Skeletal muscle satellite cell (primary cell): ENCODE results near the gene CCDC171.
A peak's percentile ranks its signal among the peaks of the same experiment; 100 is the strongest.
"Not testable (repeated sequence)": the region's sequence is repeated elsewhere in the genome, so short reads cannot be mapped to it uniquely, and the experiment has no call there.

Experiments used
- H3K27me3 ChIP-seq: 2 replicates; pipeline ENCODE4 v1.7.0; 2013; ENCODE audit warnings: low read length; ENCODE audit not compliant: control insufficient read depth, insufficient read depth
- H3K36me3 ChIP-seq: 2 replicates; pipeline ENCODE4 v1.7.0; 2013; ENCODE audit warnings: mild to moderate bottlenecking, control low read depth, low read length; ENCODE audit not compliant: insufficient read depth
- H3K4me1 ChIP-seq: 2 replicates; pipeline ENCODE4 v1.7.0; 2013; ENCODE audit warnings: low read length; ENCODE audit not compliant: control insufficient read depth, insufficient read depth
- H3K4me2 ChIP-seq: 2 replicates; pipeline ENCODE4 v1.7.0; 2013; ENCODE audit warnings: mild to moderate bottlenecking, low read length
- H3K4me3 ChIP-seq: 2 replicates; pipeline ENCODE4 v1.7.0; 2013; ENCODE audit warnings: low read length
- H3K9ac ChIP-seq: 2 replicates; pipeline ENCODE4 v1.7.0; 2013; ENCODE audit warnings: mild to moderate bottlenecking, low read depth, low read length, moderate library complexity
- H3K9me3 ChIP-seq: replicated peaks from 2 replicates; pipeline ENCODE4 v1.7.0; 2013; ENCODE audit warnings: mild to moderate bottlenecking, control low read depth, low read length

Gene CCDC171

DNA sequence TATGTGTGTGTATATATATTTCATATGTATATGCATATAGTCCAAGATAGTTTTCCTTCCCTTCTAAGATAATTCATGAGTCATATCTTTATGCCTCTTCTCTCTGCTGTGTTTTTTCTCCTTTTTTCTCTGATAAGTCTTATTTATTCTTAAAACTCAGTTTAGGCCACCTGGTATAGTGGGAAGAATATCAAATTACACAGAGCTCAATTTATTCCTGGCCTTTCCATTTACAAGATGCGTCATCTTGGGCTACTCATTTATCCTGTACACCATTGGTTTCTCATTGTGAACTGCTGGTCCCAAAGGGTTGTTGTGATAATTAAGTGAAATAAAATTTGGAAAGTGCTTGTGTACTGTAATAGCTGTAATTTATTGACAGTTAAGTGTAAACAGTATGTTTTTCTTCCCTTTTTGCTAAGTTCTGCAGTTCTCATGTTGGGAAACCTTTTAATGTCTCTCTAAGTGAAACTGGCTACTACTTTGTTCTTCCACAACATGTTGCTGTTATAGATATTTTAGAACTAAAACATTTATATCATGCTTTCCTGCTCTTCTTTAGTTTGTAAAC, 19.4 kb downstream of the CCDC171 start:
- Histone ChIP-seq H3K4me2 (no peak overlapping the region), H3K9me3 (no peaks in the 10 kb centered on the region), H3K4me3 (no peak overlapping the region), H3K36me3 (no peaks in the 10 kb centered on the region), H3K27me3 (no peaks in the 10 kb centered on the region), H3K4me1 (no peaks in the 10 kb centered on the region), H3K9ac (no peak overlapping the region)

DNA sequence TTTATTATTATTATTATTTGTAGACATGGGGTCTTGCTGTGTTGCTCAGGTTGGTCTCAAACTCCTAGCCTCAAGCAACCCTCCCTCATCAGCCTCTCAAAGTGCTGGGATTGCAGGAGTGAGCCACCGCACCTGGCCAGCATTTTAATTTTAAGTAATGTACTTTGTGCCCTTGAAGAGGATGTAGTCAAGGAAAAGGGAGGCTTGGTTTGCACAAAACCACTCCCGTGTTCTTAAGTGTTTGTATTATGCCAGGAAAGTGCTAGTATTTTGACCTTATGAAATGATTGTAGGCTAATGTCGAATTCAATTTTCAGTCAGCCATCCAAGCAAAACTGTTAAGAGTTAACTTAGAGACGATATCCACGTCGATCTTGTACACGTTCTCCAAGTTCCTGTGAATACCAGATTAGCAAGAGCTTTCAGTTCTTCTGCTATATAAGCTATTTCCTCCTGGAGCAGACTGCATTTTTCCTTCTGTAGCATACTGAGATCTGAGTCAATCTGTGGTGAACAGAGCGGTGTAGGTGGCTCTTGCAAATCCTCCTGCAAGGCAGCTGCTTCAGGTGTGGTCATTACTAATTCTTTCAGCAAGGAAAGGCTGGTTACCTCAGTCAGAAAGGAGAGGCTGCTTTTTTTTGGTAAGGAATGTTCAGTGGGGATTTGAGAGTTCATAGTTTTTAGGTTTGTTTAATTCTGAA, 23.7 kb downstream of the CCDC171 start:
- H3K36me3 ChIP-seq: no peaks in the 10 kb centered on the region
- H3K9me3 ChIP-seq: no peaks in the 10 kb centered on the region
- H3K27me3 ChIP-seq: no peaks in the 10 kb centered on the region
- no peak overlapping the region for H3K4me2 ChIP-seq
- no peaks in the 10 kb centered on the region for H3K4me1 ChIP-seq
- no peak overlapping the region for H3K9ac ChIP-seq
- H3K4me3 ChIP-seq: no peak overlapping the region

DNA sequence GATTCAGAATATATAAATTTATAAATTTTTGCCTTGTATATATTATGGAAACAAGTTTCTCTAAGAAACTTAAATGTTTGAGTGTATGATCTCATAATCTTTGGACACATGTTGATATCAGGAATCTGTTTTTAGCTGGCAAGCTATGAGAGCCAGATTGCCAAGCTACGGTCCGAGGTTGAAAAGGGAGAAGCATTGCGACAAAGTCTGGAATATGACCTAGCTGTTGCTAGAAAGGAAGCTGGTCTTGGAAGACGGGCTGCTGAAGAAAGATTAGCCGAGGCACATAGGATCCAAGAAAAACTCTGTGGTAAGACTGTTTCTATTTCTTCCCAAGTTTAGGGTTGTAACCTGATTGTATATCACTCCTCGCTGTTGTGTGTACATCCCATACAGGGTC, 25.9 kb downstream of the CCDC171 start:
- Histone ChIP-seq H3K9me3 (no peaks in the 10 kb centered on the region), H3K4me2 (no peak overlapping the region), H3K9ac (no peak overlapping the region), H3K36me3 (no peaks in the 10 kb centered on the region), H3K27me3 (no peaks in the 10 kb centered on the region), H3K4me1 (no peaks in the 10 kb centered on the region), H3K4me3 (no peak overlapping the region)

DNA sequence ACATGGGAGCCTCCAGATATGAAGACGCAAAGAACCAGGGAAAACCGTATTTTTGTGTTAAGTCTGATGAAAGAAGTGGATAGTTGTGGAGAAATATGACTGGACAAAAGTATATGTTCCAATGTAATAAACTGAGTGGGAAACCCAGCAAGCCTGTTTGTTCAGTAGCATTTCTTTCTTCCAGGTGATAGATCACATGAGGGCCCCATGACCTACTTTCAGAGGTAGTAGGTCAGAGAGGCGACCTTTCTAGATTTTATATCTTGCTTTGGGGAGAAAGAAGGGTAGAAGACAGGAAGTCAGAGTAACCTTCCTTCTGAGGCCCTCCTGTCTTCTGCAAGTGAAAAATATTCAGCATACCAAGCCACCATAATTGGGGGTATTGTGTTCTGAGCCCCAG, 31.5 kb downstream of the CCDC171 start:
- Histone ChIP-seq H3K9me3 (no peaks in the 10 kb centered on the region), H3K4me3 (no peak overlapping the region), H3K4me1 (no peaks in the 10 kb centered on the region), H3K9ac (no peak overlapping the region), H3K4me2 (no peak overlapping the region), H3K36me3 (no peaks in the 10 kb centered on the region), H3K27me3 (no peaks in the 10 kb centered on the region)

DNA sequence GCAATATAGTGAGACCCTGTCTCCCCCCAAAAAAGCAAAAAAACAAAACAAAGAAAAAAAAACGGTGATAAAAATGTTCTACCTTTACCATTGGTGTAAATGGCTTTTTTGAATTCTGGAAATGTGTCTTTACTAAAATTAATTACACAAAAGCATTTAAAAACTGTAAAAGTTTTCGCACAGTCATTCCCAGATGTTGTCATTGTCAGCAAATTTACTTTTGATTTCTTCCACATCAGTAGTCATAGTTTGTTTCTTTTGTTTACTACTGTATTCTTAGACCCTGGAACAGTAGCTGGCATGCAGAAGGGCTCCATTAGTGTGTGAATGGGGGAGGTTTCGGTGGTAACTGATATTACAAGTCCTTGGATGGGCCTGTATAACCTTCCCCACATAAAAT, 39.5 kb downstream of the CCDC171 start:
- Histone ChIP-seq H3K9ac (no peak overlapping the region), H3K27me3 (no peaks in the 10 kb centered on the region), H3K9me3 (no peaks in the 10 kb centered on the region), H3K4me2 (no peak overlapping the region), H3K4me1 (no peaks in the 10 kb centered on the region), H3K4me3 (no peak overlapping the region), H3K36me3 (no peaks in the 10 kb centered on the region)

DNA sequence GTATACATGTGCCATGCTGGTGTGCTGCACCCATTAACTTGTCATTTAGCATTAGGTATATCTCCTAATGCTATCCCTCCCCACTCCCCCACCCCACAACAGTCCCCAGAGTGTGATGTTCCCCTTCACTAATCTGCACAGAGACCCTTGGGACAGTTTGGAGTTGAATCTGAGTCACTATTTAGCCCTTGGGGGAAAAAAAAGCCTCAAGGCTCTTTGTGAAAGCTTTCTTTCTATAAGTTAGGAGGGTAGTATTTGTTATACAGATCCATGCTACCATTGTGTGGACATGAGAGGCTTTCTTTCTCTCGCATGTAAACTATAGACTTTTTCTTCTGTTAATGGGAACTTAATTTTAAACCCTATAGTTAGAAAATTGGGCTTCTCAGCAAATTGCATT, 40.1 kb downstream of the CCDC171 start:
- H3K9ac ChIP-seq, H3K27me3 ChIP-seq, H3K9me3 ChIP-seq, H3K4me1 ChIP-seq, H3K4me3 ChIP-seq, H3K36me3 ChIP-seq, H3K4me2 ChIP-seq: not testable (repeated sequence)

DNA sequence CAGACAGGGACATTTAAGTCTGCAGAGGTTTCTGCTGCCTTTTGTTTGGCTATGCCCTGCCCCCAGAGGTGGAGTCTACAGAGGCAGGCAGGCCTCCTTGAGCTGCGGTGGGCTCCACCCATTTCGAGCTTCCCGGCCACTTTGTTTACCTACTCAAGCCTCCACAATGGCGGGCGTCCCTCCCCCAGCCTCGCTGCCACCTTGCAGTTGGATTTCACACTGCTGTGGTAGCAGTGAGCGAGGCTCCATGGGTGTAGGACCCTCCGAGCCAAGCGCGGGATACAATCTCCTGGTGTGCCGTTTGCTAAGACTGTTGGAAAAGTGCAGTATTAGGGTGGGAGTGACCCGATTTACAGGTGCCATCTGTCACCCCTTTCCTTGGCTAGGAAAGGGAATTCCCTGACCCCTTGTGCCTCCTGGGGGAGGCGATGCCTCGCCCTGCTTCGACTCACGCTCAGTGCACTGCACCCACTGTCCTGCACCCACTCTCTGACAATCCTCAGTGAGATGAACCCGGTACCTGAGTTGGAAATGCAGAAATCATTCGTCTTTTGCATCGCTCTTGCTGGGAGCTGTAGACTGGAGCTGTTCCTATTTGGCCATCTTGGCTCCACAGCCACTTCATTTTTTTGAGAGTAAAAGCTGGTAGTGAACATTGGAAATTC, 48.0 kb downstream of the CCDC171 start:
- H3K36me3 ChIP-seq, H3K4me2 ChIP-seq: not testable (repeated sequence)

DNA sequence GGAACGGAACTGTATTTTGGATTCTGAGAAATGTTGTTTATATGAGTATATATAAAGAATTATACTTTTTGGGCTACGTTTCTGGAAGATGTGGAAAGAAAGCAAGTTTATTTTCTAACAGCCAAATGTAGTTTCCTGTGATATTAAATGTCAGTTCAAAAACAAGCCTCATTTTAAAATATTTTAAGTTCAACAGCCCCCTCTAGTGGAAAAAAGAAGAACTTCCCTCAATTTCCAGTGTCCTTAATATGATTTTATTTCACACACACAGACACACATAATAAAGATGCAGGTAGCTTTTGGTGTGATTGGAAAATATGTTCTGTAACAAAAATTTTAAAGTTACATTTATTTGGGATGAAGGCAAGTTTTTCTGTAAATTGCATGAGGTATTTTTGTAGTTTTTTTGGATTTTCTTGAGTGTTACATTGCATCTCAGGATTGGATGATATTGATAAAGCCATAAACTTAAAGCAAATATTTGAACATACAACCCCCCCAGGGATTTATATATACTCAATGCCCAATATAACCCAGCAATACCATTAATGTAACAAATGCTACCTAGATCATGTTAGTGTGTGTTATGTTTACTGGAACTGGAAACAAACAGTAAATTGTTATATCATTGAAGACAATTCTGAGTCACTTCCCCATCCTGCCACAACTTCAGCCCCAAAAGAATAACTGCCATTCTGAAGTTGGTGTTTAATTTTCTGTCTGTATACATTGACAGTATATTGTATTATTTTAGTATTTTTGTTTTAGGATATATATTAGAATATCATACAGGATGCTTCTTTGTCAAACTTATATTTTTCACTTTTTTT, 54.0 kb downstream of the CCDC171 start:
- no peak overlapping the region for H3K4me3 ChIP-seq
- no peaks in the 10 kb centered on the region for H3K9me3 ChIP-seq
- no peaks in the 10 kb centered on the region for H3K27me3 ChIP-seq
- H3K36me3 ChIP-seq: no peaks in the 10 kb centered on the region
- peak overlapping the region; percentile 33 for H3K9ac ChIP-seq
- H3K4me2 ChIP-seq: peak overlapping the region; percentile 23
- H3K4me1 ChIP-seq: peaks cover 8% of the 10 kb centered on the region

More for the DNA sequence above, 48.0 kb downstream of the CCDC171 start:
- not testable (repeated sequence) for H3K9me3 ChIP-seq, H3K27me3 ChIP-seq, H3K4me1 ChIP-seq, H3K9ac ChIP-seq, H3K4me3 ChIP-seq

DNA sequence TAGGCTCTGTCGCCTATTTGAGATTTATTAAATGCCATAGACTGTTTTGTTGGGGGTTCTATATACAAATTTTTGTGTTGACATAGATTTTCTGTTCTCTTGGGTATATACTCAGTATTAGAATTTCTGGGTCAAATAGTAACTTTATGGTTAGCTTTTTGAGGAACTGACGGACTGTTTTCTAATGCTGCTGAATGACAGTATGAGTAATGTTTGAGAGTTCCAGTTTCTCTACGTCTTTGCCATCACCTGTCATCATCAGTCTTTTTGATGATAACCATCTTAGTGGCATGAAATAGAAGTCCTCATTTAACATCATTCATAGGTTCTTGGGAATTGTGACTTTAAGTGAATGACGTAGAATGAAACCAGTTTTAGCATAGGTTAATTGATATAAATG, 60.1 kb downstream of the CCDC171 start:
- Histone ChIP-seq H3K36me3 (no peaks in the 10 kb centered on the region), H3K4me2 (no peak overlapping the region), H3K9ac (no peak overlapping the region), H3K27me3 (no peaks in the 10 kb centered on the region), H3K4me1 (no peaks in the 10 kb centered on the region), H3K9me3 (no peaks in the 10 kb centered on the region), H3K4me3 (no peak overlapping the region)

DNA sequence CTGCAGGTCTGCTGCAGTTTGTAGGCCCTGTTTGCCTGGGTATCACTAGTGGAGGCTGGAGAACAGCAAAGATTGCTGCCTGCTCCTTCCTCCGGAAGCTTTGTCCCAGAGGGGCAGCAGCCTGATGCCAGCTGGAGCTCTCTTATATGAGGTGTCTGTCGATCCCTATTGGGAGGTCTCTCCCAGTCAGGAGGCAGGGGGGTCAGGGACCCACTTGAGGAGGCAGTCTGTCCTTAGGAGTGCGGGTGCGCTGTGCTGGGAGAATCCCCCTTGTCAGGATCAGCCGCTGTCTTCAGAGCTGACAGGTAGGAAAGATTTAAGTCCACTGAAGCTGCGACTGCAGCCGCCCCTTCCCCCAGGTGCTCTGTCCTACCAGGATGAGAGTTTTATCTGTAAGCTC, 64.9 kb downstream of the CCDC171 start:
- Histone ChIP-seq H3K4me2 (no peak overlapping the region), H3K9me3 (no peaks in the 10 kb centered on the region), H3K4me1 (no peaks in the 10 kb centered on the region), H3K9ac (no peak overlapping the region), H3K36me3 (no peaks in the 10 kb centered on the region), H3K4me3 (no peak overlapping the region), H3K27me3 (no peaks in the 10 kb centered on the region)

DNA sequence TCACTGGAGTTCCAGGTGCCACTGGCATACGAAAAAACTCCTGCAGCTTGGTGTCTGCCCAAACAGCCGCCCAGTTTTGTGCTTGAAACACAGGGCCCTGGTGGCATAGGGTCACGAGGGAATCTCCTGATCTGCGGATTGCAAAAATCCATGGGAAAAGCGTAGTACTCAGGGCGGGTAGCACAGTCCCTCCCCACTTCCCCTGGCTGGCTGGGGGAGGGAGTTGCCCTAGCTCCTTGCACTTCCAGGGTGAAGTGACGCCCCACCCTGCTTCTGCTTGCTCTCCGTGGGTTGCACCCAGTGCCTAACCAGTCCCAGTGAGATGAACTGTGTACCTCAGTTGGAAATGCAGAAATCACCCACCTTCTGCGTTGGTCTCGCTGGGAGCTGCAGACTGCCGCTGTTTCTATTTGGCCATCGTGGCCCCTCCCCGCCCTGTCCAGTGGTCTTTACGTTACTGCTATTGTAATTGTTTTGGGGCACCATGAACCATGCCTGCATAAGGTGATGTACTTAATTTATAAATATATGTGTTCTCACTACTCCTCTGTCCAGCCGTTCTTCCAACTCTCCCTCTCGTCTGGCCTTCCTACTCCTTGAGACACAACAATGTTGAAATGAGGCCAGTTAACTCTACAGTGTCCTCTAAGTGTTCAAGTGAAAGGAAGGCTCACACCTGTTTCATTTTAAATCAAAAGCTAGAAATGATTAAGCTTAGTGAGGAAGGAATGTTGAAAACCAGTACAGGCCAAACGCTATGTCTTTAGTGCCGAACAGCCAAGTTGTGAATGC, 65.9 kb downstream of the CCDC171 start:
- Histone ChIP-seq H3K4me3 (no peak overlapping the region), H3K36me3 (no peaks in the 10 kb centered on the region), H3K4me2 (no peak overlapping the region), H3K9me3 (no peaks in the 10 kb centered on the region), H3K9ac (no peak overlapping the region), H3K27me3 (no peaks in the 10 kb centered on the region), H3K4me1 (no peaks in the 10 kb centered on the region)
